GM19240 (cell line): ENCODE results near the gene CROCC2.

Experiments used
- DNase-seq: peaks from one replicate; pipeline ENCODE4 v3.0.0; 2011; ENCODE audit warnings: low spot score; ENCODE audit not compliant: insufficient read length

The CROCC2 gene

GRCh38 chr2:240997856-240998705 lies 91.9 kb downstream of the CROCC2 start, which contains the start of gene SNED1:
TSS of gene SNED1 (plus strand) at chr2:240998618. CDS start at chr2:240998838, 220 bp downstream.
- DNase-seq: no peak

GRCh38 chr2:240998706-240998994 lies 92.5 kb downstream of the CROCC2 start:
- no peak for DNase-seq

DNA sequence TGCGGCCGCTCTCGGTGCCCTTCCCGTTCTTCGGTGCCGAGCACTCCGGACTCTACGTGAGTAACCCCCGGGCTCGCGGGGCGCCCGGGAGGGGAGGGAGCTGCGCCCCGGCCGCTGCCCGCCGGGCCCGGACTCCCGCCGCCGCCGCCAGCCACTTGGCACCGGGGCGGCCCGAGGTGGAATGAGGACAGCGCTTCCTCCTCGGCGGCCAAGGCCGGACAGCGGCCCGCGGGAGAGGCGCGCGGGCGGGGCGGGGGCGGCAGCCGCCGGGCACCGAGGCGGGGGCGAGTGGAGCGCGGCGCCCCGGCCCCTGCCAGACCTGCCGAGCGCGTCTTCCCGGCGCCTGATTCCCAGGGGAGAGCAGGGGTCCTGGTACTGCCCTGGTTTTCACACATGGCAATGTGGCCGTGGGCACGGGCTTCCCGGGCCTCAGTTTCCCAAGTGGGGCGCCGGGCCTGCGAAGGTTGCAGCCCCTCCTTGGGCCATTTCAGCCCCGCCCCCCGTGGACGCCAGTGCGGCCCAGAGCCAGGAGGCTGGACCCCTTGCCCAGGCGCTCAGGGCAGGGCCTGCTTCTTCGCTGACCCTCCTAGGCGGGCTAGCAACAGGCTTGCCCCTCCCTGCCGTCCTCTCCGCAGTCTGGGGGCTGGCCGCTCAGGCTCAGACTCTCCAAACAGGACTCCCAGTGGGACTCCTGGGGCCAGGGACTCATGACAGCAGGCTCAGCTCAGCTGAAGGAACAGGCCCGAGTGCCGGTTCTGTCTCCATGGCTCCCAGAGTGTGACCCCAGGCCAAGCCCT lies 93.1 kb downstream of the CROCC2 start:
- no peak for DNase-seq

- no peak for DNase-seq
Observed at GRCh38 chr2:240999873-241000541, 93.9 kb downstream of the CROCC2 start.

DNA sequence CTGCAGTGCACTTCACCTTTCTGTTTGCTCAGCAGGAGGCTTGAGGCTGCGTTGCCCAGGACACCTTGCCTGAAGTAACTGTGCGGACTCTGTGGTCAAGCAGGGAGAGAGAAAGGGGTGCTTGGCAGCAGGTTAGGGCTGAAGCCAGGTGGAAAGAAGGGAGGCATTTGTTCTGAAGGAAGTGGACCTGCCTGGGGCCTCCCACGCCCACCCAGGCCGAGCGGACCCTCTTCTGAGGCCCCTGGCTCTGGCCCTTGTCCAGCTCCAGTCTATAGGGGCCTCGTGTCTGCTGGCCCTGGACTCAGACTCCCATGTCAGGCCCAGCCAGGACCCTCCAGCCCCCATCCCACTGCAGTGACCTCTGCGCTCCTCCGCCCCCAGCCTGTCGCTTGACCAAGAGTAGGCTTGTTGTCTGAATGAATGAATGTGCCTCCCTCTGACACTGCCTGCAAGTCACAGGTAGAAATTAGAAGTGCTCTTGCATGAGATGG lies 94.7 kb downstream of the CROCC2 start:
- no peak for DNase-seq

DNA sequence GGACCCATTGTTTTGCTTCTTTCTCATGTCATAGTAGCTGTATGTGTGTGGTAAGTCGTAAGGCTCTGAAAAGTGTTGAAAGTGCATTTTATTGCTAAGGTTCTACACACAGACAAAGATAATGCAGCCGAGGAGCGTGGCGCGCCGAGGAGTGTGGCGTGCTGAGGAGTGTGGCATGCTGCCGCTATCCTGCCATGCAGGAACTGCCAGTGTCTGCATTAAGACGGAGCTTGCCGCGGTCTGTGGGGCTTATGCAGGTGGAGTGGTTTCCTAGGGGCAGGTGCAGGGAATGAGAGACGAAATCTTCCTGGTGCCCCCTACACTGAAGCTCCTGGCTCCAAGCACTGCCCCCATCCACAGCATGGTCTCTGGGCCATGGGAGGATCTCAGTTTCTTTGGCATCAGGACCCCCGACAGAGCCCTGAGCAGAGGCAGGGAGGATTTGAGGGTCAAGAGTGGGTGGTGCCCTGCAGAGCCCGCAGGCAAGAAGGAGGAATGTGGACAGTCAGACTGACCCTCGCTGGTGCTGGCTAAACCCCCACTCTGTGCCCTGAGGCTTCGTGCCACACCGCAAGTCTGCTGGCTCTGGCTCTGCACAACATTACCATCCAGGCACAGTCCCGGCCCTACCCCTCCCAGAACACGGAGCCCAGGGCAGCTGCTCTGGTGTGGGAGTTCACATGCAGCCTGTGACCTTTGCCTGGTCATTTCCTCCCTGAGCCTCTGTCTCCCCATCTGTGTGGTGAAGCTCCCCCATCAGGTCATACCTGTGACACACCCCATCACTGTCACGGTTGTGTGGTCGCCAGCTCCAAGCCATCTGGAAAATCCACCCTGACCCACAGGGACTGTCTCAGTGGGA lies 95.5 kb downstream of the CROCC2 start:
- no peak for DNase-seq

DNA sequence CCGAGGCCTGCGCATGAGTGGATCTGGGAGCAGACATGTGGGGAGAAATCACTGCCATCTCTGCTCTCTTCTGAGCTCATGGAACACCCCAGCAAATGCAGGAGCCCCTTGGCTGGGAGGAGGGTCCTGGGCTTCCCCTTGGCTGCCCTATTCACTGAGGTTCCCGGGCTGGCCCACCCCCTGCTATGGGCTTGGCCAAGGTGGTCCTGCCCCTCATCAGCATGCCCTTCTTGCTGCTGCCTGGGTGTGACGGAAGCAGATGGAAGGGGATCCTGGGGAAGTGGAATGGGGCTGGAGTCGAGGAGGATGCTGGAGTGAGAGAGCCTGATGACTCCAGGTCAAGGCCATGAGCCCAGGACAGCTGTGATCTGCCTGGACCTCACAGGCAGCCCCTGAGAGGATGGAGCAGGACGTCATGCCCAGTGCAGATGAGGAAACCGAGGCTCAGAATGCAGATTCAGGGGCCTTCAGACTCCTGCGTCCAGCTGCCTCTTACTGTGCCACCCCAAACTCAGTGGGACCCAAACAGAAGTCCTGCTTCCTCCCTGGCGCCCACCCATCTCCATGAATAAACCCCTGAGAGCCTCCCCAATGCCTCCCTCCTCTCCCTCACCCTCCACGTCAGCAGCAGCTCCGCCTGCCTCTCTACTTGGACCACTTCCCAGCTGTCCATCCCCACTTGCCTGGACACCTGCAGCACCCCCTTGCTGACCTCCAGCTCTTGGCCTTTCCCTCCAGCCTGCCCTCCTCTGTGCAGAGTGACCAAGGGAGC lies 96.3 kb downstream of the CROCC2 start:
- DNase-seq: no peak

DNA sequence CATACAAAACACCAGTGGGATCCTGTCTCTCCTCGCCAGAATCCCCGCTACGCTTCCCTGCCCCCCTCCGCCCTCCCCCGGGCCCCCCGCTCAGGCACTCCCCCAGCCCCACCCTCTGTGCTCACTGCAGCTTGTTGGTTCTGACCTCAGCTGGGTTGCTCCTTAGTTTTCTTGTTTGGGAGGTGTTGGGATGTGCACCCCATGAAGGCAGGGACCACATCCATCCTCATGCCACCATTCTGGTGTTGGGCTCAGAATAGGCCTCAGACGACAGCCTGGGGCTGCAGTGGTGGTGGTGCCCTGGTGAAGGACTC lies 96.9 kb downstream of the CROCC2 start:
- DNase-seq: no peak

GRCh38 chr2:241003369-241003768 lies 97.2 kb downstream of the CROCC2 start:
- no peak for DNase-seq

DNA sequence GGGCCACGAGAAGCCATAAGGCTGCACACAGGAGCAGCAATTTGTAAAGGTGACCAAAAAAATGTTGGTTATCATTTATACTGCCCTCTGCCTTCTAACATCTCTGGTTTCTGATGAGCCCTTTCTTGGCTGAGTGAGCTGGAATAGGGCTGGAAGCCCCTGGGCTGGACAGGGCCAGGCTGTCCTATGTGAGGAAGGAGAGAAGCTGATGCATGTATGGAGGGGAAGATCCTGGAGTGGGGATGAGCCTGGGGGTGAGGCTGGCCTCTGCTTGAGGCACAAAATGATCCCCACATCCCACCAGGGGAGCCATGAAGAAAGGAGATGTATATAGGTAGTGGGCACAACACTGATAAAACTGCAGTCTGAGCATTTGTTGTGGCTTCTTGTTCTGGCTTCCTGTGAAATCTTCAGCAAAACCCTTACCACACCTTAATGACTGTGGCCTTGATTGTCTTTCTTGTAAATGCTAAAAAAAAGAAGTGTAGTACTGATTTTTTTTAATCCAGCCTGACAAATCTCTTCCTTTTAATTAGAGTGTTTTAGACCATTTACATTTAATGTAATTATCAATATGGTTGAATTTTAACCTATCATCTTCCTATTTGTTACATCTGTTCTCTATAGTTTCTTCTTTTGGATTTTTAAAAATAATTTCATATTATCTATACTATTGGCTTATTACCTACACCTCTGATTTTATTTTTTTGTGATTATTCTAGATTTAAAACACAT lies 97.9 kb downstream of the CROCC2 start:
- no peak for DNase-seq

GRCh38 chr2:241005569-241005968 lies 99.4 kb downstream of the CROCC2 start:
- DNase-seq: no peak

DNA sequence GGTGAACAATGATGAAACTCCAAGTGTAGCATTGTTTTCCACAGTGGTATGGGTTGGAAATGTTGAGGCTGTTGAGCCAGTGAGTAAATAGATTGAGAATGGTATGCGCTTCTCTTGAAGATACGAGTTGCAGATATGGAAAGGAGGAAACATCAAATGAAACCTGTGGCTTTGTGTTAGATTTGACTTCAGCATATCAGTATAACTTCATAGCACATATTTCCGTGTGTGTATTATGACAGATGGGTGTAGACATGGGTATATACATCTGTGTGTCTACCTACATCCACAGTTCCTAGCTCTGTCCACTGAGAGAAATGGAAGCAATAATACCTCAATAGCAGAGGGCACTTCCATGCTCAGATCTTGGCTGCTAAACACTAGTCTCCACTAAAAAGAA lies 100.3 kb downstream of the CROCC2 start:
- no peak for DNase-seq

DNA sequence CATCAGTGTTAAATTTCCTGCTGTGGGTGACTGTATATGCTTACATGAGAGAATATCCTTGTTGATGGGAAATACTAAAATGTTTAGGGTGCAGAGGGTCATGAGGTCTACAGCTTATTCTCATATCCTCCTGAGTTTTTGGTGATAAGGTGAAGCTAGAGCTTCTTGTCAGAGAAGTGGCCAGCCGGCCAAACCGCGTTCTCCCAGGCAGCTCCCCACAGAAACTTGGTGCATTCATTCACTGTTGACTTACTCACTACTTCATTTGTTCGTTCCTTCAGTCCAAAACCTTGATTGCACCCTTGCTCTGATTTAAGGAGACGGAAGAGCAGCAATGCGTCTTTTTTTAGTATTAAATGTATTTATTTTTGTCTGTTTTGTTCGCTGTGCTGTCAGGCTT lies 101.0 kb downstream of the CROCC2 start:
- no peak for DNase-seq

DNA sequence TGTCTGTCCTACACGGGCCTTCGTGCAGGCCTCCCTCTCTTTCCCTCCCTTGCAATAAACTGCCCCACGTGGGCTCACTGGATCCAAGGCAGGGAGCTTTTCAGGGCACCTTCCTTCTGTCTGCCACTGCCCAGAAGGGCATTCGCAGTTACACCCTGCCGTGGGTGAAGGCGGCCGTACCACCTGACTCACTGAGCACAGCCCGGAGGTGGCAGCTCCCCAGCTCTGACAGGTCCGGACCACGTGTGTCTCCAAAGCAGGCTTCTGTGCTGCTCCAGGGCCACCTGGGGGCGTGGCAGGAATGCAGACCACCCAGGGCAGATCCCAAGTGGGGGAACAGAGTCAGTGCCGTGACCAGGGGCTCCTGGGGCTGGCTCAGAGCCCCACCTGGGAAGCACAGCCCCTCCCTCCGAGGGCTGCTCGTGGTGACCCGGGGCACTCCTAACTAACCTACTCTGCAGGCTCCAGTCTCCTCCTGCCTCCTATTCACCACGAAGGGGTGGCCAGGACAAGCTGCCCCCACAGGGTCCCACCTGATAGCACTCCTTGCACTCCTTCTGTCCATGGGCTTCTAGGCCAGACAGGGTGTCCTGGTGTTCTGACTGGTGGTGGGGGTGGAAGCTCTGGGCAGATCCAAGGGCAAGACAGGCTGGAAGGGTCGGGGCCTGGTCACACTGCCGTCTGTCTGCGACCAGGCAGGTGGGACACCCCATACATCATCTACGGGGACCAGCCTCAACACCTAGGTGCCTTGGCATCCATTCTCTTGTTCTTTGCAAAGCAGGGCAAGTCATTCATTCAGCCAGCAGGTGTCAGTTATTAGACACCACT lies 102.0 kb downstream of the CROCC2 start:
- DNase-seq: no peak

DNA sequence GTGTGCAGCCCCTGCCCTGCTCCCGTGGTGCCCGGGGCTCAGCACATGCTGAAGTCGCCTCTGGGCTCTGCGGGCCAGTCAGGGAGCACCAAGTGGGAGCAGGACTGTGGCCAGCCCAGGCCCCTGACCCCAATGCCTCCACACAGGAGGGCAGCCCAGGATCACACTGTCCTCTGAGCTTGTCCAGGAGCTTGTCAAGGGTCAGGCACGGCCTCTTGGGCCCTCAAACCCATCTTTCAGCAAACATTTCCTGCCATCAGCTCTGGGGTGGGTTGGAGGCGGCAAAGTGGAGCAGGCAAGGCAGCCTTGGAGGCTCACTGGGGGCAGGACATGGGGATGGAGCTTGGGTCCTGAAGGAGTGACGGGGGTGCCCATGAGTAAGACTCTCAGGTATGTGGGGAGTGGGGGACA lies 102.6 kb downstream of the CROCC2 start:
- DNase-seq: no peak

GRCh38 chr2:241009191-241009590 lies 103.1 kb downstream of the CROCC2 start:
- no peak for DNase-seq

GRCh38 chr2:241009601-241010530 lies 103.7 kb downstream of the CROCC2 start:
- no peak for DNase-seq
